Heart left ventricle (tissue), 16 donors: ENCODE measurements around the gene MRPL32. TPM values are rescaled to one million over a fixed set of nuclear protein-coding genes. Genes with fewer than 3 reads are reported as not detected.
"Not testable (repeated sequence)": the region's sequence is repeated elsewhere in the genome, so short reads cannot be mapped to it uniquely, and the experiment has no call there.

ENCODE experiments used
- ATAC-seq, 4 donors: fragments of 200-7000 bp; cut with Tn5 transposase; one replicate each; pipeline ENCODE4 v1.9.1; 2020 to 2022; ENCODE audit warnings: moderate library complexity in 4 of 4, mild to moderate bottlenecking in 3 of 4, moderate number of reproducible peaks in 1 of 4
- DNase-seq, 5 donors: peaks; one replicate each; pipeline ENCODE4 v3.0.0-alpha.2; 2020
- H3K27ac ChIP-seq, 12 donors: fragments of 200-600 bp; sonication (generic) in 4 of 12; one replicate each; pipeline versions ENCODE4 v1.5.0 to v1.8.0; 2016 to 2022; ENCODE audit warnings: mild to moderate bottlenecking in 2 of 12
- H3K27me3 ChIP-seq, 9 donors: fragments of 200-600 bp; sonication (generic) in 2 of 9; one replicate each; pipeline versions ENCODE4 v1.5.1 to v1.8.0; 2016 to 2022; ENCODE audit warnings: mild to moderate bottlenecking in 3 of 9
- H3K36me3 ChIP-seq, 9 donors: fragments of 200-600 bp; sonication (generic) in 2 of 9; one replicate each; pipeline versions ENCODE4 v1.5.0 to v1.8.0; 2018 to 2022; ENCODE audit warnings: mild to moderate bottlenecking in 2 of 9
- H3K4me1 ChIP-seq, 12 donors: fragments of 200-600 bp; sonication (generic) in 4 of 12; one replicate each; pipeline versions ENCODE4 v1.5.0 to v1.8.0; 2016 to 2022; ENCODE audit warnings: mild to moderate bottlenecking in 3 of 12
- H3K4me3 ChIP-seq, 12 donors: fragments of 200-600 bp; sonication (generic) in 4 of 12; one replicate each; pipeline versions ENCODE4 v1.5.0 to v1.8.0; 2017 to 2022; ENCODE audit warnings: mild to moderate bottlenecking in 9 of 12, moderate library complexity in 4 of 12
- H3K9me3 ChIP-seq, 12 donors: fragments of 200-600 bp; sonication (generic) in 4 of 12; one replicate each; pipeline versions ENCODE4 v1.5.0 to v1.8.0; 2016 to 2022; ENCODE audit warnings: mild to moderate bottlenecking in 1 of 12
- CTCF ChIP-seq, 12 donors: fragments of 200-600 bp; sonication (generic) in 4 of 12; IDR thresholded peaks; one replicate each; pipeline versions ENCODE4 v1.5.0 to v1.8.0; 2018 to 2022; ENCODE audit warnings: antibody characterized with exemption in 12 of 12, mild to moderate bottlenecking in 5 of 12
- POLR2A ChIP-seq, 2 donors: fragments of 450-650 bp; IDR thresholded peaks; one replicate each; pipeline ENCODE4 v1.6.1; 2017; ENCODE audit warnings: antibody characterized with exemption in 2 of 2, mild to moderate bottlenecking in 2 of 2, moderate library complexity in 2 of 2
- WGBS, 4 donors: extraction: QIAGEN DNeasy Blood & Tissue Kit in 2 of 4; methylation state at CpG; one replicate each; pipeline versions ENCODE4 v1.1.5 to v1.1.7; 2013 to 2018; 5-methylcytosine and 5-hydroxymethylcytosine counted together
- intact Hi-C, 10 donors: fragments of 100-400 bp; cut with DNase I; formaldehyde crosslinking; loops; one replicate each; pipeline versions ENCODE4 v1.11.1 to v1.14.2; 2022
- long read RNA-seq, 3 donors: library from polyadenylated mRNA; unstranded; transcript quantifications; one replicate each; pipeline ENCODE4 v2.0.0, GENCODE V29; 2020 to 2021
- polyA plus RNA-seq, 2 donors: library from polyadenylated mRNA; stranded (reverse); fragments of 200-250 nt; gene quantifications; one replicate each; pipeline ENCODE4 v1.2.3, GENCODE V29; 2013
- total RNA-seq, 9 donors: library from RNA; depleted of rRNA in 2 of 9; stranded (reverse); fragments of >200 nt in 2 of 9; fragmentation: NEBNext Ultra II Directional in 3 of 9; extraction: Animal tissue kit (Norgen Biotek cat#: 25700) in 3 of 9; gene quantifications; one replicate each; pipeline versions ENCODE4 v1.1.0 to v1.2.4, GENCODE V29; 2016 to 2023
- donor health status: ischemic (EF 13 %, LVEDD 7.1; RV severe dilation, severe dysfunction).
- donor health status: healthy with polysubstance abuse.
- donor health status: DM: no; HTN: yes; CAD: no.
- donor health status: DM: no; HTN: no; CAD: no.
- donor health status: ischemic (EF 25% LVEDD 6.9; RV normal size, moderate dysfunction).
- donor health status: ischemic (EF 25% LVEDD 5.7; RV mildly dilated, moderate dysfunction).
- donor health status: healthy.
- donor health status: DM: yes; HTN: yes; CAD: no.
- donor health status: ischemic (EF 35%, LVEDD 5.7; RV mildly dilated, moderate dysfunction).
- donor health status: nonischemic (EF 11% LVEDD 7.7; RV severe dilation, severe dysfunction).
- donor health status: DM: yes; HTN: yes; CAD: no.
- donor health status: PGD.
- donor health status: ischemic (EF 29% LVEDD 5.4; RV normal size, mild dysfunction).
- donor health status: nonischemic (EF 23%, LVEDD 6.1; RV moderate dilation, normal function).

The MRPL32 gene
- total RNA-seq (10 to 100 TPM; 49.0 to 71.7 (median 60.8) TPM), polyA plus RNA-seq (10 to 100 TPM; 94.9 to 98.4 TPM)
- long read RNA-seq, donor 1, transcript MRPL32-201 (3 exons, 1,035 nt): major isoform, 38 of 48 reads
- long read RNA-seq, donor 1, partial matches to known transcripts: 8 of 48 reads
- long read RNA-seq, donor 1, other reads (novel, unspliced or antisense): 2 of 48 reads
- long read RNA-seq, donor 2, transcript MRPL32-201 (3 exons, 1,035 nt): major isoform, 37 of 47 reads
- long read RNA-seq, donor 2, partial matches to known transcripts: 4 of 47 reads
- long read RNA-seq, donor 2, other reads (novel, unspliced or antisense): 5 of 47 reads
- long read RNA-seq, donor 3, transcript MRPL32-201 (3 exons, 1,035 nt): major isoform, 20 of 28 reads
- long read RNA-seq, donor 3, partial matches to known transcripts: 7 of 28 reads
- long read RNA-seq, donor 3, other reads (novel, unspliced or antisense): 0 of 28 reads

- H3K27ac ChIP-seq: peak within 1 kb of the TSS; percentile 16 to 88 (median 80)
- TF ChIP-seq CTCF (IDR thresholded peaks at IDR 0.05) (no peak), POLR2A (IDR thresholded peaks at IDR 0.05) (peak in 1 of 2 donors; percentile 72)
- no peaks in the 10 kb centered on the region for H3K27me3 ChIP-seq
- H3K4me1 ChIP-seq: peaks cover 6 to 57% (median 37%) of the 10 kb centered on the region in 12 donors
- ATAC-seq (peak; percentile 100), DNase-seq (peak; percentile 95 to 97 (median 96))
- intact Hi-C loops: loop anchor here in 4 of 10 donors (1.0 to 10.0 kb wide), 5 partner anchors 19 to 903 kb away; partner anchors contain the start of genes C7orf25 (in 4 of the 4) and COA1 (in 2 of the 4)
- WGBS, 4 donors: 0 to 1% (median 0%) methylated on average over 51 to 56 of the region's 56 CpGs
- peaks cover 0 to 31% (median 26%) of the 10 kb centered on the region in 9 donors for H3K36me3 ChIP-seq
- no peaks in the 10 kb centered on the region for H3K9me3 ChIP-seq
- peak within 1 kb of the TSS; percentile 61 to 97 (median 72) for H3K4me3 ChIP-seq
Measured at GRCh38 chr7:42931834-42932651, at the start of gene MRPL32, which contains the start of gene PSMA2. Gene MRPL32, plus strand, starts transcription at chr7:42932376. Its CDS starts 11 bp downstream, at chr7:42932387. Gene PSMA2, minus strand, starts transcription at chr7:42932174. Its CDS starts 16 bp downstream, at chr7:42932158.

GRCh38 chr7:42883950-42884349 lies 48.2 kb upstream of the MRPL32 start:
- Histone ChIP-seq H3K27ac (no peak overlapping the region), H3K4me1 (peaks cover 0 to 13% (median 3%) of the 10 kb centered on the region in 12 donors), H3K4me3 (no peak overlapping the region), H3K27me3 (no peaks in the 10 kb centered on the region), H3K9me3 (no peaks in the 10 kb centered on the region), H3K36me3 (no peaks in the 10 kb centered on the region)
- intact Hi-C loops: no loop called here
- DNase-seq (peak in 2 of 5 donors; percentile 62 to 63), ATAC-seq (peak; percentile 38 to 69 (median 62))
- 78 to 84% (median 82%) methylated on average over 4 to 6 of the region's 6 CpGs; no CpG with 5 or more reads in 1 of the 4 donors for WGBS, 4 donors
- TF ChIP-seq CTCF (IDR thresholded peaks at IDR 0.05): no peak
- no peak for TF ChIP-seq POLR2A (IDR thresholded peaks at IDR 0.05)

GRCh38 chr7:42885183-42885582 lies 47.0 kb upstream of the MRPL32 start:
- peaks cover 0 to 19% (median 4%) of the 10 kb centered on the region in 12 donors for H3K4me1 ChIP-seq
- H3K9me3 ChIP-seq, H3K36me3 ChIP-seq, H3K4me3 ChIP-seq, H3K27me3 ChIP-seq, H3K27ac ChIP-seq, ATAC-seq, intact Hi-C loops, DNase-seq: not testable (repeated sequence)
- 89 to 97% (median 96%) methylated on average over 8 of the region's 8 CpGs for WGBS, 4 donors

- intact Hi-C loops: no loop called here
- no peaks in the 10 kb centered on the region for H3K9me3 ChIP-seq
- ATAC-seq: no peak
- H3K36me3 ChIP-seq: no peaks in the 10 kb centered on the region
- H3K27ac ChIP-seq: no peak overlapping the region
- H3K4me3 ChIP-seq: no peak overlapping the region
- peak in 5 of 12 donors; percentile 11 to 23 (median 16) for TF ChIP-seq CTCF (IDR thresholded peaks at IDR 0.05)
- TF ChIP-seq POLR2A (IDR thresholded peaks at IDR 0.05): no peak
- no peaks in the 10 kb centered on the region for H3K27me3 ChIP-seq
- peaks cover 0 to 19% (median 4%) of the 10 kb centered on the region in 12 donors for H3K4me1 ChIP-seq
- 83 to 88% (median 83%) methylated on average over 2 of the region's 2 CpGs for WGBS, 4 donors
- DNase-seq: no peak
Measured at GRCh38 chr7:42886129-42886528, 46.0 kb upstream of the MRPL32 start.
